ENCODE results near the gene HPSE. TPM values are rescaled to one million over a fixed set of nuclear protein-coding genes. Genes with fewer than 3 reads are reported as not detected.

The HPSE gene
- total RNA-seq, 1 experiment from 2014 or later, result 12.6 TPM

GRCh38 chr4:83247415-83248357 is 87.0 kb downstream of the HPSE start:
- H3K9me3 ChIP-seq (ENCODE audit: control insufficient read depth in 1 of 2, insufficient read depth in 1 of 2, low read depth in 1 of 2, low read length in 2 of 2), result no peaks in the 10 kb centered on the region
- no peak for DNase-seq (ENCODE audit: low read depth, low spot score)
- no peak for ATAC-seq
- H3K9me2 ChIP-seq (ENCODE audit: insufficient read depth), result no peaks in the 10 kb centered on the region
- no peak for TF ChIP-seq ZFX (IDR thresholded peaks at IDR 0.05)
- TF ChIP-seq, protein P1, sequence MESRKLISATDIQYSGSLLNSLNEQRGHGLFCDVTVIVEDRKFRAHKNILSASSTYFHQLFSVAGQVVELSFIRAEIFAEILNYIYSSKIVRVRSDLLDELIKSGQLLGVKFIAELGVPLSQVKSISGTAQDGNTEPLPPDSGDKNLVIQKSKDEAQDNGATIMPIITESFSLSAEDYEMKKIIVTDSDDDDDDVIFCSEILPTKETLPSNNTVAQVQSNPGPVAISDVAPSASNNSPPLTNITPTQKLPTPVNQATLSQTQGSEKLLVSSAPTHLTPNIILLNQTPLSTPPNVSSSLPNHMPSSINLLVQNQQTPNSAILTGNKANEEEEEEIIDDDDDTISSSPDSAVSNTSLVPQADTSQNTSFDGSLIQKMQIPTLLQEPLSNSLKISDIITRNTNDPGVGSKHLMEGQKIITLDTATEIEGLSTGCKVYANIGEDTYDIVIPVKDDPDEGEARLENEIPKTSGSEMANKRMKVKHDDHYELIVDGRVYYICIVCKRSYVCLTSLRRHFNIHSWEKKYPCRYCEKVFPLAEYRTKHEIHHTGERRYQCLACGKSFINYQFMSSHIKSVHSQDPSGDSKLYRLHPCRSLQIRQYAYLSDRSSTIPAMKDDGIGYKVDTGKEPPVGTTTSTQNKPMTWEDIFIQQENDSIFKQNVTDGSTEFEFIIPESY (IDR thresholded peaks at IDR 0.05; ENCODE audit: extremely low read depth, insufficient replicate concordance, low read length), result no peak
- no peak for TF ChIP-seq POLR2A (IDR thresholded peaks at IDR 0.05; ENCODE audit: borderline replicate concordance, extremely low read depth, insufficient read depth, insufficient read length)
- TF ChIP-seq RAD21 (IDR thresholded peaks at IDR 0.05; ENCODE audit: low read depth), result no peak
- no peak for TF ChIP-seq YY1 (IDR thresholded peaks at IDR 0.05; ENCODE audit: extremely low read depth, insufficient replicate concordance, low read depth, low read length)
- no peak for TF ChIP-seq CEBPB (IDR thresholded peaks at IDR 0.05; ENCODE audit: low read depth)
- TF ChIP-seq TCF7L2 (IDR thresholded peaks at IDR 0.05; ENCODE audit: borderline replicate concordance, extremely low read depth, insufficient read depth, insufficient read length), result no peak
- no peak for TF ChIP-seq EGR1 (IDR thresholded peaks at IDR 0.05; ENCODE audit: low read depth)
- TF ChIP-seq EZH2phosphoT487 (IDR thresholded peaks at IDR 0.05; ENCODE audit: borderline replicate concordance), result no peak
- TF ChIP-seq ELF1 (IDR thresholded peaks at IDR 0.05; ENCODE audit: borderline replicate concordance, low read depth), result no peak
- TF ChIP-seq CBX3 (IDR thresholded peaks at IDR 0.05; ENCODE audit: low read depth), result no peak
- TF ChIP-seq POLR2AphosphoS5 (IDR thresholded peaks at IDR 0.05; ENCODE audit: low read depth, low read length), result no peak
- TF ChIP-seq, protein P2, sequence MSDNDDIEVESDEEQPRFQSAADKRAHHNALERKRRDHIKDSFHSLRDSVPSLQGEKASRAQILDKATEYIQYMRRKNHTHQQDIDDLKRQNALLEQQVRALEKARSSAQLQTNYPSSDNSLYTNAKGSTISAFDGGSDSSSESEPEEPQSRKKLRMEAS (IDR thresholded peaks at IDR 0.05), result no peak
- TF ChIP-seq ATF3 (IDR thresholded peaks at IDR 0.05), result no peak
- TF ChIP-seq SP1 (IDR thresholded peaks at IDR 0.05; ENCODE audit: low read depth), result no peak
- no peak for TF ChIP-seq SIN3A (IDR thresholded peaks at IDR 0.05; ENCODE audit: low read depth)
- ChIA-PET POLR2A (no interaction called here), CTCF (no interaction called here), RAD21 (ENCODE audit: low non-redundant PET in 1 of 2, low total read pairs in 2 of 2, uncharacterized antibody in 2 of 2, unreplicated experiment in 2 of 2) (no interaction called here)
- H3K4me3 ChIP-seq (replicated peaks in 1 of 2; ENCODE audit: low read depth in 1 of 2, low read length in 2 of 2), result no peak overlapping the region
- H3K79me2 ChIP-seq (ENCODE audit: insufficient read depth, low read length), result no peaks in the 10 kb centered on the region
- no peak overlapping the region; the same call in 1 of the 2 replicates for H3K4me2 ChIP-seq (ENCODE audit: low read length)
- BruUV-seq (replicated peaks), result no TSS peak
- H3K4me1 ChIP-seq (ENCODE audit: control insufficient read depth in 1 of 2, insufficient read depth in 2 of 2, low read length in 2 of 2), result peaks cover 6 to 26% of the 10 kb centered on the region in 2 experiments; a peak in 3 of 4 replicates
- no peaks in the 10 kb centered on the region for H4K20me1 ChIP-seq (ENCODE audit: insufficient read depth)
- no peaks in the 10 kb centered on the region for H3K27me3 ChIP-seq (ENCODE audit: insufficient read depth, low read length)
- H3K36me3 ChIP-seq (ENCODE audit: control insufficient read depth in 1 of 2, insufficient read depth in 2 of 2, low read length in 2 of 2), result no peaks in the 10 kb centered on the region
- H2AFZ ChIP-seq (ENCODE audit: low read depth, low read length, poor library complexity, severe bottlenecking), result no peak overlapping the region
- H3K27ac ChIP-seq (ENCODE audit: low read depth, low read length), result no peak overlapping the region
- intact Hi-C loops (cut with micrococcal nuclease), result no loop called here
- H3K9ac ChIP-seq (ENCODE audit: low read length), result no peak overlapping the region

Other genes with a start within 250 kb of the HPSE start
- 0.61 TPM for gene PLAC8, start 220.1 kb downstream of the HPSE start, total RNA-seq (2021; ENCODE audit: unreplicated experiment)
- gene COQ2, start 50.0 kb downstream of the HPSE start, total RNA-seq (2021; ENCODE audit: unreplicated experiment), result 20.6 TPM
- gene HELQ, start 121.0 kb upstream of the HPSE start, total RNA-seq (2021; ENCODE audit: unreplicated experiment), result 14.6 TPM
- 59.1 TPM for gene MRPS18C, start 121.2 kb upstream of the HPSE start, total RNA-seq (2021; ENCODE audit: unreplicated experiment)
- gene ABRAXAS1, start 150.3 kb upstream of the HPSE start, total RNA-seq (2021; ENCODE audit: unreplicated experiment), result 23.3 TPM
- gene GPAT3, start 201.3 kb upstream of the HPSE start, total RNA-seq (2021; ENCODE audit: unreplicated experiment), result 36.7 TPM